GM18520 (cell line): ENCODE measurements around the gene LRRC8B.
"Not testable (repeated sequence)": the region's sequence is repeated elsewhere in the genome, so short reads cannot be mapped to it uniquely, and the experiment has no call there.

ENCODE experiments used
- ATAC-seq: cut with Tn5 transposase; IDR thresholded peaks from one replicate; pipeline ENCODE4 v1.9.1; 2021; ENCODE audit not compliant: unreplicated experiment

Gene LRRC8B

DNA sequence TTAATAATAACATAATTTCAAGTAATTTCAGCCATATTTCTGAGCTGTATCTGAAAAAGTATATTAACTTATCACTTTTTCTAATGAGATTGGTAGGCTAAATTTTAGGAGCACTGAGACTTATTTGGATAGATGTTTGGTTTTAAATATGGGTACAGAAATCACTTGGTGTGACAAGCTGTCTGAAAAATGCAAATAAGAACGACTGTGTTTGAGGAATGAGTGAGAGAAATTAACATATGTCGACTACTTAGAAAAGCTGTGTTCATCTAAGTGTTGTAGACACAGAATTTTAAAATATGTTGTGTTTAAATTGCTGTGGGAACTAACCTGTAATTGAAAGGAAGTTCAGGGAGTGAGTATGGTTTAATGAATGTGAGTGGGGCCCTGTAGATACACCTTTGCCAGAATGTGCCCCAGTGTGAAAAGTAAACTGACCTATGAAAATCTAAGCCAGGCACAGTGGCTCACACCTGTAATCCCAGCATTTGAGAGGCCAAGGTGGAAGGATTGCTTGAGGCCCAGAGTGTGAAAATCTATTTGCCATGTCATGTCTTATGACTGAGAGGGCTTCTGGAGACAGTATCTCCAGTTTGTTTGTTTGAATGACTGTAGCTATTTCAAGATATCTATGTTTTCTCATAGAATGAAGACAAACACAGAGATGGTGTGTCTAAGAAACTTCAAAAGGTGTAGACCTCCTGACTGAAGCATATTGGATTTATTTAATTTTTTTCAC is 54.5 kb downstream of the LRRC8B start:
- ATAC-seq: no peak

DNA sequence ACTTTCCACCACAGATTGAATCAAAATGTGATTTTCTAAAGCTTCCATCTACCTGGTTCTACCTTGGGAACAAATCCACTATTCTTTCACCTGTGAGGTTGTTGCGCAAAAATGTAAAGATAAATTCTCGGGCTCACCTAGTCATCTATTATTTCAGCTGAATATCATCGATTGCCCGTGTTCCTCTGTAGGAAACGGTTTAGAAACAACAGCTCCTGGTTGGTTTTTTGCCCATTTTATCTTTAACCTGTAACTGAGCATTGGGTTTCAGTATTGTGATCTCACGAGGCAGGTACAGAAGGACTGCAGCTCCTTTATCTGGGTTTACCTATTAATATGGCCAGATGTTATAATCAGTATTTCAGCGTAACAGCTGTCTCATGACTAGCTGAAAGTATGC is 55.4 kb downstream of the LRRC8B start:
- ATAC-seq: no peak

DNA sequence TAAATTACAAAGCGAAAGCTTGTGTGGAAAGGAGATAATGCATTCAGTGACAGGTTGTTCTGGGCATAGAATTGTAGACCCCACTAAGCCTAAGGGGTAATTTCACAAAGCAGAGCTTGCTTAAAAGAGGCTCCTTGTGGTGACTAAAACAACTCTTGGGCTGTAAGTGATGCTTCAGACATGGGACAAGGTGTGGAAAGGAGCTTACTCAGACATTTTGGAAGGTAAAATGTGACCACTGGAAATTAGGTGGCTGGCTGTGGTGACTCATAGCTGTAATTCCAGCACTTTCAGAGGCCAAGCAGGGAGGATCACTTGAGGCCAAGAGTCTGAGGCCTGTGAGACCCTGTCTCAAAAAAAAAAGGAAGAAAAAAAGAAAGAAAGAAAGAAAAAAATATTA is 57.2 kb downstream of the LRRC8B start:
- ATAC-seq: no peak

DNA sequence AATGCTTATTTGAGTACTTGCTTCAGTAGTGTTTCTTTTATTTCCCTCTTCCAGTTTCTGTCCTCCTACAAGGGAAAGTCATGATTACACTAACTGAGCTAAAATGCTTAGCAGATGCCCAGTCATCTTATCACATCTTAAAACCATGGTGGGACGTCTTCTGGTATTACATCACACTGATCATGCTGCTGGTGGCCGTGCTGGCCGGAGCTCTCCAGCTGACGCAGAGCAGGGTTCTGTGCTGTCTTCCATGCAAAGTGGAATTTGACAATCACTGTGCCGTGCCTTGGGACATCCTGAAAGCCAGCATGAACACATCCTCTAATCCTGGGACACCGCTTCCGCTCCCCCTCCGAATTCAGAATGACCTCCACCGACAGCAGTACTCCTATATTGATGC is 57.9 kb downstream of the LRRC8B start:
- ATAC-seq: no peak

DNA sequence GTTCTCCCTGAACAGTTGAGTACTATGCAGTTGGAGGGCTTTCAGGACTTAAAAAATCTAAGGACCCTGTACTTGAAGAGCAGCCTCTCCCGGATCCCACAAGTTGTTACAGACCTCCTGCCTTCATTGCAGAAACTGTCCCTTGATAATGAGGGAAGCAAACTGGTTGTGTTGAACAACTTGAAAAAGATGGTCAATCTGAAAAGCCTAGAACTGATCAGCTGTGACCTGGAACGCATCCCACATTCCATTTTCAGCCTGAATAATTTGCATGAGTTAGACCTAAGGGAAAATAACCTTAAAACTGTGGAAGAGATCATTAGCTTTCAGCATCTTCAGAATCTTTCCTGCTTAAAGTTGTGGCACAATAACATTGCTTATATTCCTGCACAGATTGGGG is 59.6 kb downstream of the LRRC8B start:
- ATAC-seq: no peak

DNA sequence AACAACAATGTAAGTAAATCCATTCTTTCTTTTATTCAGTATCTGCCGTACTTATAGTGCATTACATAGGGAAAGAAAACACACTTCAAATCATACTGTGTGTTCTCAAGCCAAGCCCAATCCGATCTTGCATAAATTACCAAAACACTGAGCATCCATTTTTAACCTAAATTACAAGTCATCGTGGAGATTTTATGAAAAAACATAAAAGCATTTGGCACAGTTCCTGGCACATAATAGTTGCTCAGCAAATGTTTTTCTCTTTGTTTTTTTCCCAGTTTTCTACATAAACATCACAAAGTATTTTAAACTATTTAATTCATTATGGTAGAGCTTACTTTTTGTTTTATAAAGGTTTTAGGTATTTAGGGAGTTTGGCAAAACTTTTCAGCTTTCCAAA is 60.2 kb downstream of the LRRC8B start:
- ATAC-seq: no peak

DNA sequence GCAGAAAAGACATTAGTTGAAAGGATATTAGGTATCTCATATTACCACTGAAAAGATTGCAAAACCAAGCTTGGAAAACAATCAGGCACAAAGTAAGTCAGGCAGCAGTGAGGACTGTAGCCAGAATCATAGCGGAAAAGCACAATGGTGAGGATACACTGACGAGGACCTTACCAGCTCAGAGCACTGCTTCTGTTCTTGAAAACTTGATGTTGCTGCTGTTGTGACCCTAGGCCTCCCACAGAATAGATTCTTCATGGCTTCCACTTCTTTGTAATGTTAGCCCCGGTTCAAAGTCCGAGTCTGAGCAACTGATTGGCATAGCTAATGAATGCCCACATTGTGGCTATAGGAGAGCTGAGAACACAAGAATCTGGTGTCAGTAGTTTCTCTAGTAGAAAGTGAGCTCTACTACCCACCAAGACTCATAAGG is 63.1 kb downstream of the LRRC8B start:
- ATAC-seq: no peak

DNA sequence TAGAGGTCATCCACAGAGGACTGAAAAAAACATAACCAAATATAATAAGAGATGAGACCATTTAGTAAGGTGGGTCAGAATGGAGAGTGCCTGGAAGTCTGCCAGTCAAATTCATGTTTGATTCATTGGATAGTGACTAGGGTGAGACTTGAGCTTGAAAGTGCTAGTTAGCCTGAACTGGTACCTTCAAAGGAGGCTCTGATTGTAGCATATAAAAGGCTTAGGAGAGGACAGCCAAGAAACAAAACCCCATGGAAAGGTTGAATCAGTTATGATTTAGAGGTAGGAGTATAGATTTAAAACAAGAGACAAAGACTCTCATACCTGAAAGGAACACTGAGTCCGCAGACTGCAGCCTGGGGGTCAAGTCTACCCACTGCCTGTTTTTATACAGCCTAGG is 63.9 kb downstream of the LRRC8B start:
- ATAC-seq: no peak

DNA sequence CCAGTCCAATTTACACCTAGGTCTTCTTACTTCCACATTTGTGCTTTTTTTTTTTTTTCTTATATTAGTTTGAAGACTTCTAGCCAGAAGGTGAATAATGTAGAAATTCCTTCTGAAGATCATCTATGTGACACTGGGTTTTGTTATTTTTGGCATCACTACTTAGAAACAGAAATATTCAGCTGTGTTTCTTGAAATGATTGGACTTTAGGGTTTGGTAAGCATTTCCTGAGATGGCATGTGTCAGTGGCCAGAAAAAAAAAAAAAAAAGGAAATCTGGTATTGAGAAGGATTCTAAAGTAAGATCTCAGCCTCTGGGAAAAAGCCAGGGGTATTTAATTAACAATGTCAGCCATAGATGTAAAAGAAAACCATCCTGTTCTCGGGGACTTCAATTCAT is 64.9 kb downstream of the LRRC8B start:
- ATAC-seq: no peak

DNA sequence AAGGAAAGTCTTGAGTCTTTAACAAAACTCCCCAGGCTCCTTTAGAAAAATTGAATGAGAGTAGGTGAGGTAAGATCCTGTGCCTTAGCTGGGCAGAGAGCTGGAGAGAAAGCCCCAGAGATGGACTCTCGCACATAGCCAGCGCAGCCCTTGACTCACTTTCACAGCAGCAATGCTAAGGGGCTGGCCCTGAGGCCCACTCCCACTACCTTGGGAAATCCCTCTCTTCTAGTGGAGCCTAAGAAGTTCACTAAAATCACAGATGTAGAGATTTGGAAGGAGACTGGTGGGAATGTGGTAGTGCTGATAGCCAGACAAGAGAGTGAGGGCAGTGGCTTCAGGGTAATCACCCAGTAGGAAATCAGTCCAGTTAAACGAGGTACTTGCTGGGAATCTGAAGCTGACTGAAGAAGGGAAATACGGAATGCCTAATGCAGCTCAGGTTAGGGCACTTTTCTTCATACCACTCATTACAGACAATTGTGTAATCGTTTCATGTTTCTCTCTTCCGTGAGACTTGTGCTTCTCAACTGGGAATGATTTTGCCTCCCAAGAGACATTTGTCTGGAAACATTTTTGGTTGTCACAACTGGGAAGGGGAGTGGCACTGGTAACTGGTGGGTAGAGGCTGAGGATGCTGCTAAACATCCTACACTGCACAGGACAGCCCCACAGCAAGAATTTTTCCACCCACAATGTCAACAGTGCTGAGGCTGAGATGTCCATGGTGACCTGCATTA is 65.9 kb downstream of the LRRC8B start:
- ATAC-seq: no peak

DNA sequence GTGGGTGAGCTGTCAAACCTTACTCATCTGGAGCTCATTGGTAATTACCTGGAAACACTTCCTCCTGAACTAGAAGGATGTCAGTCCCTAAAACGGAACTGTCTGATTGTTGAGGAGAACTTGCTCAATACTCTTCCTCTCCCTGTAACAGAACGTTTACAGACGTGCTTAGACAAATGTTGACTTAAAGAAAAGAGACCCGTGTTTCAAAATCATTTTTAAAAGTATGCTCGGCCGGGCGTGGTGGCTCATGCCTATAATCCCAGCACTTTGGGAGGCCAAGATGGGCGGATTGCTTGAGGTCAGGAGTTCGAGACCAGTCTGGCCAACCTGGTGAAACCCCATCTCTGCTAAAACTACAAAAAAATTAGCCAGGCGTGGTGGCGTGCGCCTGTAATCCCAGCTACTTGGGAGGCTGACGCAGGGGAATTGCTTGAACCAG is 68.3 kb downstream of the LRRC8B start:
- not testable (repeated sequence) for ATAC-seq

DNA sequence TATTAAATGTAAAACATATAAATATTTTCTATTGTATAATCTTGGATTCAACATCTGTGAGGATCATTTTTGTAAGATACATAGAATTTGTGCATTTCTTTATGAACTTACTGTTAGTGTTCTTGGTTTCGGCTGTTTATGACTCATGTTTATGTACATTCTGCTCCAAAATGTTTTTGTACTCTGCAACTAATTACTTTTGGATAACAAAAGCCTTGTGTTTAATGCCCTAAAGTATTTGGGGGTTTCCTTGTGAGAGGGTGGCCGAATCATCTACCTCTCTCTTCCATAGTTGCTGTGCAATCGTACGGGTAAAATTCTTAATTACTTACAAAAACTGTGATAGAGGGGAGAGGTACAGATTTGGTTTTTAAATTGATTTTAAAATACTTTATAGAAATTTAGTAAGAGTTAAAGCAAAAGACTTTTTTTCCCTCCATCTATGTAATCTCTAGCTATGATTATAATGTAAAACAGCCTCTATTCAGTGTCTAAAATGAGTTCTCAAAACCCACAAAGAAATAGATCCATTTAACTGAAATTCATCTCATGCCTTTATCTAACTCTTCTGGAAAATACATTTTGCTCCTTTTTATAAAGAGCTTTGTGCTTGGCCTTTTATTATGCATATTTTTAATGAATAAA is 69.6 kb downstream of the LRRC8B start:
- no peak for ATAC-seq

DNA sequence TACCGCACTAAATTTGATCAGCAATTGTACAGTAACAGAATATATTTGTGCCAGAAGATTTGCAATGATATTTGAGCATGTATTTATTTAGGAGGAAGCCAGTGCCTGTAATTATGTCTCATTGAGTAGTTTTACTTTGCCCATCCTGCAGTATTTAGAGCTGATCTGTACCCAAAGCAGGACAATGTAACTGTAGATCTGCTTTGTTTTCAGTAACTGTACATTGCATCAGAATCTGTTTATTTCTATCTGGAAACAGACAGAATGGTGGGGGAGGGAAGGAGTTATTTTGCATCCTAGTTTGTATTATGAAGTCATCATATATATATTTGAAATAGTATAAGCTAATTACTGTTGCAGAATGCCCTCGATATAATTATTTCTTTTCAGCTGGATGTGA is 72.1 kb downstream of the LRRC8B start:
- no peak for ATAC-seq

DNA sequence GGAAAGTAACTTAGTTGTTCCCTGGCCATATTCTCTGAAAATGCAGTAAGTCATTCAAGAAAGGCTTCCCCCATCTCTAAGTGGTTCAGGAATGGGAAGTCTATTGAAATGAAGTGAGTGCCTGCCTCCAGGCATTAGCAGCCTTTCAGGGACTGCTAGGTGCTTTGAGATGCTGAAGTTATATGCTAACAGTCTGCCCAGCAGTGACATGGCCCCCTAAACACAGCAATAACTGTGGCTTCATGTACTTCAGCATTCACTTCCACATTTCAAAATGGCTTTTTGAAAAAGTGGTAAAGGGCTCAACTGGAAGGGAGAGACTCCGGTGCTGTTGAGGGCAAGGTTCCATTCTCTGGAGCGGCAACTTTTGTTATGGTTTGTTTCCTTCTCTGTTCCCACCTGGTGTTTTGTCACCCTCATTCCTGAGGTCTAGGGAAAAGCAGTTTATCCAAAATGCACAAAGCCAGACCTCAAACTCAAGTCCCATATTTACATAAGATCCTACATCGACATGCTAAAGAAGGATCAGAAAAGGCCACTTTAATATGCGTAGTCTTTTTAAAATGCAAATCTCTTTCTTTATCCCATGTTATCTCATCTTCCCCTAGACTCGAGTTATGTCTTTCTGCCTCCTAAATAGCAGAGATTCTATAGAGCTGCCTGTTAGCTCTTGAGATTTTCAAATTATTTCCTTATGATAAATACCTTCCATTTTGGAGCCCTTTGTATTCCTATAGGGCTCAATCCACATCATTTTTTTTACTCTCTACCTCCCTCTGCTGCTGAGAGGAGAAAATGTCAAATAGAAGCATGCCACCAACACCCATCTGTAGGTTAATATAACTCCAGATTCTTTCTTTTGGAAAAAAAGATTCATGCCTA is 74.1 kb downstream of the LRRC8B start:
- ATAC-seq: no peak

DNA sequence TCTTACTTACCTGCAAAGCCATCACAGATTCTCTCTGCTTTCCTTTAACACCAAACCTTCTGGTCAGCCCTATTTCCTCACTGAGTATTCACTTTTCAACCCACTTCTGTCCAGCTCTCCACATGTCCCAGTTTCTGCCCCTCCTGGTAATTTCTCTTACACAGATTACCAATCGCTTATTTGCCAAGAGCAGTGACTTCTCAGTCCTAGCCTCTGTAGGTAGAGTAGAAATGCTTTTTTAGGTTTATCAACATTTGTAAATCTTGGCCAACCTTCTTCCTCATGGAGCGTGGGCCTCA is 74.7 kb downstream of the LRRC8B start:
- ATAC-seq: no peak

DNA sequence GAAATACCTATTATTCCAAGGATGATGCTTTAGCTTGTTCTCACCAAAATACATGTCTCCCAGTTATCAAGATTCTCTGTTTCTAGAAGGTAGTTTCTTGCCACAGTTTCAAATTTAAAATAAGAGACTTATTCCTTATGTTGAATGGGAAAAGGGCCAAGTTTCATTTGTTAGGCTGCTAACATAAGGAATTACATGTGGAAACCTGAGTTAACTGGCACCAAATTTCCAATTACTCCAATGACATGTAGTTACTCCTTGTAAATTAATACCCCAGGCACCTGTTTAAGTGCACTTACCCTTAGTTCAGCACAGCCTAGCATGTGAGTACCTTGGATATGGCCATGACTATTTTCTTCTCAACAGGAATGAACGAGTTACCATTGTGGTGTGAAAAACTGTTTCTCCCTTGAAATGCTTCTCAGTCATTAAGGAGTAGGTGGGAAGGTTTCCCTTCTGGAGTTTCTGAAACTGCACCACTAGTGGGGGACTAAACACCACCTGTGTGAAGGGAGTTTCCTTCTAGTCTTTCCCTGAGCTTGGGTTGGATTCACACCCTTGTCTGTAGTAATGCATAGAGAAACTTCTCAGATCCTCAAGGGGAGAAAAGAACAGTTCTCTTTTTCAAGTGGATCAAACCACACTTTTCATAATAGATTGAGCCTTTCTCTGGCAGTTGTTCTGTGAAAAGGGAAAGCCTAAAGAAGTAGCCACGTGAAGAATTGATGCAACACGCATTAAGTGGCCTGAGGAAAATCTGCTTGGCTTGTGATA is 76.0 kb downstream of the LRRC8B start:
- ATAC-seq: no peak

DNA sequence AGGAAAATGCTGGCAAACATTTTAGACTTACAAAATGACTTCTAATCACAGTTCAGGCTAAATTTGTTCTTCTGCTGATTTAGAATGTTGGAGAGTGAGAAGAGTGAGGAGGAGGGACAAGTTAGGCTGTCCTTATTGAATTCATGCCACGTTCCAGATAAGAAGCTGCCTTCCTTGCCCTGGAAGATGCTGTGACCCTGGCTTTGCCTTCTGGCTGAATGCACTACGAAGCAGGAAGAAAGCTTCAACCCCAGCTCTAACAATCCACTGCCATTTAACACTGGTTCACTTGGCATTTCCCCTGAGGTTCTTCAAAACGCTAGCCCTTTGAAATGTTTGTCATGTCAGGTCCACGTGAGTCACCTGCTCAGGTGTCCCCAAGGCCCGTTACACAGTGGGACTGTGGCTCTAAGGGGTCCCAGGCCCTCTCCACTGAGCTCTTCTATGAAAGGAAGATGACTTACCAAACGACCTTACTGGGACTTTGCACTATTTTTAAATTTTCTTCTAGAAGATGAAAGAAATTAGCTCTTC is 78.3 kb downstream of the LRRC8B start:
- no peak for ATAC-seq

DNA sequence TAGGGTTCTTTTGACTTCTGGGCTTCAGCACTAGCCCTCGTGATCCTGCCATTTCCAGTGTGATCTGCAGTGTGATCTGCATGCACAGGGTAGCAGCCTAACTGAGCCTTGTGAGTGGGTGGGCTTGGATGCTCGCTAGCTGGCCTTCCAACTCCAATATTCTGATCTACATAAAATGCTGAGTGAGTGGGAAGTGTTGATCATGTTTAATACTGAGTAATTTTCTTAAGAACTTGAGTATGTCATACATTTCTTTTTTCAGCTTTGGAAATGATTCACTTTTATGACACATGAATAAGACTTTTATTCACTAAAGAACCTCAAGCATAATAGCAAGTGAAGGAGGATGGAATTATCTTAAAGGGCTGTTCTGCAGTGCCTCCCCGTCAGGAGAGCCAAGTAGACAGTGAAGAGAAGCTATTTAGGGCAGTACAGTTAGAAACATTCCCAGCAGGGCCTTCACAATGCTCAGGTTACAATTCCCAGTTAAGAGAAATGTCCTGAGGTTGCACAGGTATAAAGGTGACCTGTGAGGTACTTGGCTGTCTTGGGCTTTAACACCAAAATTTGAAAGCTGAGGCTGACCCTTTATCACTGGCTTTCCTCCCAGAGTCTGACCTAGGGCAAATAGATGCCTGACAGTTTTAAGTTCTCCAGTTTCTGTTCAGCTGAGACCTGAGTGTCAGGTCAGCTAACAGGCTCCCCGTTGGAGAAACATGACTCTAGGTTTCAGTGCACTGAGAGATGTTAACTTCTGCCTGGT is 79.2 kb downstream of the LRRC8B start:
- no peak for ATAC-seq

DNA sequence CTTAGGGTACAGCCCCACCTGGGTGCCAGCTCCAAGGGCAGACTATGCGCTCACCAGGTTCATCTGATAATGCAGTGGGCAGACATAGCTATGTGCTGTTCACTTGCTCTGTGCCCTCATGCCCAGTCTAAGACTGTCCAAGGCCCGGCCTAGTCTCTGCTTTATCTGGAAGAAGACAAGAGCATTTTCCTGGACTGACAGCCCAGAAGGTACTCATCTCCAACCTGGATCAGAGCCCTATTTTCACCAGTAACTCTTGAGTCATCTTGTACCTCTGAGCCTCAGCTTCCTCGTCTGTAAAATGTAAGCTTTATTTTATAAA is 79.7 kb downstream of the LRRC8B start:
- ATAC-seq: no peak

DNA sequence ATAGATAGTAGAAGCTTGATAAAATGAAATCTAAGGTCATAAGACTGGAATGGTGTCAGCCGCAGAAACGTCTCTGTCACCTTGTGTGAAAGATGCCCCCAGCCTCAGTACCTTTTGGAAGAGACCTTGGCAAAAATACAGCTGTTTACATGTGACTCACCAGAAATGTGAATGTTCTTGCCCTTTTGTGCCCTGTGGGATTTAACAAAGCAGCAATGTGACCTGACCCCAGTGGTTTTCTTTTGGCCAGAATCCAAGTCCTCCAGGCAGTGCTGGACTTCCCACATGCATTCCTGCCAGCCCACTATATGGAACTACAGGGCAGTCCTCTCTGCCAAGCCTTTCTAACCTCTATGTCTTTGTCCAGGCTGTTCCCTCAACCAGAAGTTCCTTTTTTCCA is 81.1 kb downstream of the LRRC8B start:
- no peak for ATAC-seq
